Upper lobe of left lung (tissue), 4 donors: ENCODE results near the gene PRCD.

Experiments
- CTCF ChIP-seq, 6 experiments: fragments of 450-650 bp in 4 of 6; fragments of 200-600 bp in 2 of 6; sonication (generic) in 2 of 6; IDR thresholded peaks; one replicate each; pipeline ENCODE4 v1.5.1; 2016 to 2019; ENCODE audit warnings: antibody characterized with exemption in 6 of 6
- POLR2A ChIP-seq, 4 donors: fragments of 450-650 bp; IDR thresholded peaks; one replicate each; pipeline ENCODE4 v1.5.1; 2016 to 2017; ENCODE audit warnings: antibody characterized with exemption in 4 of 4, mild to moderate bottlenecking in 2 of 4
- POLR2AphosphoS5 ChIP-seq, 2 donors: sonication (generic); formaldehyde crosslinking; IDR thresholded peaks; one replicate each; pipeline ENCODE4 v1.5.1; 2017; ENCODE audit warnings: antibody characterized with exemption in 2 of 2

GRCh38 chr17:76535788-76536510 is 3.9 kb upstream of the PRCD start:
- TF ChIP-seq CTCF (IDR thresholded peaks at IDR 0.05) (no peak), POLR2AphosphoS5 (IDR thresholded peaks at IDR 0.05) (no peak), POLR2A (IDR thresholded peaks at IDR 0.05) (no peak)
